Stimulated activated CD4-positive, alpha-beta T cell treated with anti-CD3 and anti-CD28 coated beads, Interleukin-4, amount 100 ng/mL, for 1 hour (primary cell): ENCODE measurements around the gene DCLRE1B.

ENCODE experiments used
- DNase-seq: peaks from one replicate; pipeline ENCODE4 v3.0.0-alpha.2; 2020

The DCLRE1B gene

DNA sequence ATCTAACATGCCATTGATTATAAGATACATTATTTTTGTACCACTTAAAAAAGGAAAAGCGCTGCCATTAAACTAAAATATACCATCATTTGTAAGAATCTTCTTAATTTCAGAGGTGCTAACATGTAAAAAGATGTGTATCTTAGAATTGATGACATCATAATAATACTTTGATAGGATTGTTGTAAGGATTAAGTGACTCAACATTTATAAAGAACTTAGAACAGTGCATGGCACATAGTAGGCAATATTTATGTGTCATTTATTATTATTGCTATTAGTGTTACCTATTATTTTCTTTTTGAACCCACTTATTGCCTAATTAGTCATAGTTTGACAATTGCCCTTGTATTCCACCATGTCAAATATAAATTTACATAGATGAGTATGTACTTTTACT, 45.8 kb downstream of the DCLRE1B start:
- DNase-seq, result no peak

- DNase-seq, result no peak
Observed at GRCh38 chr1:113951719-113952118, 46.6 kb downstream of the DCLRE1B start.

DNA sequence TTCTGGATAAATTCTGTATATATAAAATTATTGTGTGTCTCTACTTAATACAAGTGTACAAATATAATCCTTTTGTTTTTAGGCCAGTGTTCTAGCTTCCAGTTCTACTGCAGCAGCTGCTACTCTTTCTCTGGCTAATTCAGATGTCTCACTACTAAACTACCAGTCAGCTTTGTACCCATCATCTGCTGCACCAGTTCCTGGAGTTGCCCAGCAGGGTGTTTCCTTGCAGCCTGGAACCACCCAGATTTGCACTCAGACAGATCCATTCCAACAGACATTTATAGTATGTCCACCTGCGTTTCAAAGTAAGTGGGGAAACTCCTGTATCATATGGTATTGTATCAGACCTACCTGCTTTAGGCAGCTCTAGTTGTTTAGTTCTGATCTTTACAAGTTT, 52.9 kb downstream of the DCLRE1B start:
- no peak for DNase-seq

- no peak for DNase-seq
Observed at GRCh38 chr1:113958691-113959090, 53.6 kb downstream of the DCLRE1B start.

DNA sequence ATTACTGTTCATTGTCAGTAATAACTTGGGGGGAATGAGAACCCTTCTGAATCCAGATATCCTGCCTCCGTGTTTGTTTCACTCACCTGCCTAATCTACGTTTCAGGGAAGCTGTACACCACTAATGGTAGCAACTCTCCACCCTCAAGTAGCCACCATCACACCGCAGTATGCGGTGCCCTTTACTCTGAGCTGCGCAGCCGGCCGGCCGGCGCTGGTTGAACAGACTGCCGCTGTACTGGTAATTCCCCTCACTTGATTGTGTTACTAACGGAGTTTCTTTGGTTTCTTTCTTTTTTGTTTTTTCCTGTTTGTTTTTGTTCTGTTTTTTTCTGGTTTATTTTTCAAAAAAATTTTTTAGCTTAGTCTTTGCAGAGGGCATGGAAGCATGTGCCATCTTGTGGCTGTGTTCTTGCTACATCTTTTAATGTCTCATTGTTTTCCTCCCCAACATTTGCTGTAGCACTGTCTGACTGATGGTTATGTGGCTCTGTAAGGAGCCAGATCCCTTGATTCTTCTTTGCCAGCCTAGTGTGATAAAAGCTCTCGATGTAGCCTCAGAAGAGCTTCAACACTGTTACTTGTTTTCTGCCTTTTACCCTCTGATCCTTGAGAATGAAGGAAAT, 58.3 kb downstream of the DCLRE1B start:
- no peak for DNase-seq
